Peyer's patch (tissue), 4 donors: Measurements from ENCODE around the gene RCSD1.

Experiments
- CTCF ChIP-seq, 6 experiments: fragments of 450-650 bp in 4 of 6; fragments of 200-600 bp in 2 of 6; sonication (generic) in 1 of 6; IDR thresholded peaks; one replicate each; pipeline ENCODE4 v1.5.1; 2017 to 2019; ENCODE audit warnings: antibody characterized with exemption in 6 of 6, mild to moderate bottlenecking in 3 of 6, moderate library complexity in 1 of 6
- POLR2A ChIP-seq, 2 donors: fragments of 450-650 bp; IDR thresholded peaks; one replicate each; pipeline ENCODE4 v1.5.1; 2017; ENCODE audit warnings: antibody characterized with exemption in 2 of 2, mild to moderate bottlenecking in 2 of 2, moderate library complexity in 2 of 2

GRCh38 chr1:167631936-167632614 is 2.0 kb downstream of the RCSD1 start:
- TF ChIP-seq CTCF (IDR thresholded peaks at IDR 0.05) (no peak), POLR2A (IDR thresholded peaks at IDR 0.05) (no peak)
